Skeletal muscle tissue (tissue), 4 donors: Measurements from ENCODE around the gene PRSS22. TPM values are rescaled to one million over a fixed set of nuclear protein-coding genes. Genes with fewer than 3 reads are reported as not detected.

Experiments used
- H3K27ac ChIP-seq: one replicate; pipeline ENCODE4 v1.7.0; 2013; ENCODE audit warnings: mild to moderate bottlenecking, low read depth, low read length, inconsistent platforms
- H3K27me3 ChIP-seq, 3 donors: one replicate each; pipeline ENCODE4 v1.7.0; 2013; ENCODE audit warnings: low read length in 3 of 3; ENCODE audit not compliant: control insufficient read depth in 3 of 3, insufficient read depth in 3 of 3
- H3K36me3 ChIP-seq, 3 donors: one replicate each; pipeline ENCODE4 v1.7.0; 2013; ENCODE audit warnings: low read length in 3 of 3; ENCODE audit not compliant: control insufficient read depth in 3 of 3, insufficient read depth in 3 of 3
- H3K4me1 ChIP-seq, 3 donors: one replicate each; pipeline ENCODE4 v1.7.0; 2013; ENCODE audit warnings: low read length in 3 of 3, mild to moderate bottlenecking in 3 of 3; ENCODE audit not compliant: control insufficient read depth in 3 of 3, insufficient read depth in 3 of 3
- H3K4me3 ChIP-seq, 3 donors: one replicate each; pipeline ENCODE4 v1.7.0; 2013; ENCODE audit warnings: low read length in 3 of 3
- H3K9ac ChIP-seq, 3 donors: one replicate each; pipeline ENCODE4 v1.7.0; 2013; ENCODE audit warnings: low read length in 3 of 3, mild to moderate bottlenecking in 3 of 3, moderate library complexity in 2 of 3, low read depth in 1 of 3
- H3K9me3 ChIP-seq, 3 donors: one replicate each; pipeline ENCODE4 v1.7.0; 2013; ENCODE audit warnings: low read length in 3 of 3; ENCODE audit not compliant: control insufficient read depth in 3 of 3
- total RNA-seq: library from RNA; depleted of rRNA; stranded (reverse); fragments of >200 nt; gene quantifications from one replicate; pipeline ENCODE4 v1.2.3, GENCODE V29; 2014
- donor health status: Osteomylitis.

The PRSS22 gene
- total RNA-seq, 1 donor from 2014 or later = not detected

DNA sequence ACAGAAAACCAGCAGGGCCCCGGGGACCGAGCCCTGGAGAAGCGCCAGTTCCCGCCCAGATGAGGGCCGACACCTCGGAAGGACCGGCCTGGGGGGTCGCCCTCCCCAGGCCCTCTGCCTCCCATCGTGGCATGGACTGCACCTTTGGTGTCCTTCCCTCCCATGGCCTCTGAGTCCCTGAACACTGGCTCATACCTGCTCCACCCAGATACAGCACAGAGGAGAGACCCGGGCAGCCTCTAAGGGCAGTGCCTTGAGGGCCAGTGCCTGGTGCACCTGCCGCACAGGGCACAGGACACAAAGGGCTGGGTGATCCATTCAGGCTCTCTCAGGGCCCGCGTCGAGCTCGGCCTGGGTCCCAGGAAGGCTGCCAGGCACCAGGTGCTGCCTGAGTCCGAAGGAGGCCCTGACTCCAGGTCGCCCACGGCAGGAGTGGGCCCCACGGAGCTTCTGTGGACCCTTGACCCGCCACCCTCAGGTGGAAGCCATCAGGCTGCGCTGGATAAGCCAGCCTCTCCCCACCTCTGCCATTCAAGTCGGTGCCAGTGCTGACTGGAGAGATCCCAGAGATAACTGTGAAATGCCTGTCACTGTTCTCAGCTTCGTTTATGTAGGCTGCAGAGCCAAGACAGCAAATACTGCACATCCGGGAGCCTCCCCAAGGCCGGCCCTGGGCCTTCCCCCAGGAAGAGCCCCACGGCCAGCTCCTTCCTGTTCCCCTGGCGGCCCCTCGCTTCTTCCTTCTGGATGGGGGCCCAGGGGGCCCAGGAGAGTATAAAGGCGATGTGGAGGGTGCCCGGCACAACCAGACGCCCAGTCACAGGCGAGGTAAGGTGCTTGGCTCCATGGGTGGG lies 28.2 kb downstream of the PRSS22 start, which contains the start of gene ZG16B:
Gene ZG16B, plus strand, starts transcription at position 803 of the 854 bp plus-strand sequence. CDS start 139 bp downstream, outside the sequence.
- Histone ChIP-seq H3K9me3 (no peaks in the 10 kb centered on the region), H3K9ac (no peak within 1 kb of the TSS), H3K4me3 (no peak within 1 kb of the TSS), H3K36me3 (no peaks in the 10 kb centered on the region), H3K27ac (no peak within 1 kb of the TSS), H3K4me1 (no peaks in the 10 kb centered on the region), H3K27me3 (peaks cover 26 to 58% (median 44%) of the 10 kb centered on the region in 3 donors)

DNA sequence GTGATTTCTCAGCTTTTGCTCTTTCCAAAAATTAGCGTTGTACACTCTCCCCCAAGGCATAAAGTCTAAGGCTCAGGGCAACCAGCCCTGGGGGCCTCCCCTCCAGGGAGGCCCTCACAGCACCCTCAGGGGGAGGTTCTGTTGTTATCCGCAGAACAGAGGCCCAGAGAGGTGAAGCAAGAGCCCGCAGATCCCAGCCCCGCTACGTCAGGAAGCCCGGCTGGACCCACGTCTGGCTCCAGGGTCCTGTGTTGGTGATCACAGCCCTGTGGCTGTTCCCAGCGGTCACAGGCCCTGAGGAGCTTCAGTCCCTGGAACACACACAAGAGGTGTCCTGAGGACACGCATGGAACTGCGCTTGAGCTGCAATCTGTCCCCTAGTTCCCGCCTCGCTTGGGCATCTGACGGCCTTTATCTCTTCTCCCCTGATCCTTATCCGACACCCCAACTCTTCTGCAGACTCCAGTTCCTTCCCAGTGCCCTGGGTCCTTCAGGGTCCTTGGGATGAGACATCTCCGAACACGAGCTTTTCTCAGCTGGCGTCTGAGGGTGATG lies 29.0 kb downstream of the PRSS22 start:
- Histone ChIP-seq H3K4me3 (no peak overlapping the region), H3K9ac (no peak overlapping the region), H3K4me1 (no peaks in the 10 kb centered on the region), H3K9me3 (no peaks in the 10 kb centered on the region), H3K36me3 (no peaks in the 10 kb centered on the region), H3K27me3 (peaks cover 26 to 62% (median 44%) of the 10 kb centered on the region in 3 donors), H3K27ac (no peak overlapping the region)

DNA sequence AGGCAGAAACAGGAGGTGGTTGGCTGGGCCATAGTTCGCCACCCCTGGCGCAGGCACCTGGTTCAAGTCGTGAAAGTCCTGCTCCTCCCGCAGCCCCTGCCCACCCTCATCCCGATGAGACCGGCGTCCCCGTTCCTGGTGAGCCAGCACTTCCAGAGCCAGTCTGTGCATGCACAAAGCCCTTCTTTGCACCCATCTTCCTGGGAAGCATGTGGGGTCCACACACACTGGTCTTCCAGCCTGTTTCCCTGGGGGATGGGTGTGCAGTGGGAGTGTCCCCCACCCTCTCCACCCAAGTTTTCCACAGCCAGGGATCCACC lies 29.5 kb downstream of the PRSS22 start:
- Histone ChIP-seq H3K4me3 (no peak overlapping the region), H3K9me3 (no peaks in the 10 kb centered on the region), H3K4me1 (no peaks in the 10 kb centered on the region), H3K36me3 (no peaks in the 10 kb centered on the region), H3K27ac (no peak overlapping the region), H3K9ac (no peak overlapping the region), H3K27me3 (peaks cover 26 to 59% (median 44%) of the 10 kb centered on the region in 3 donors)

DNA sequence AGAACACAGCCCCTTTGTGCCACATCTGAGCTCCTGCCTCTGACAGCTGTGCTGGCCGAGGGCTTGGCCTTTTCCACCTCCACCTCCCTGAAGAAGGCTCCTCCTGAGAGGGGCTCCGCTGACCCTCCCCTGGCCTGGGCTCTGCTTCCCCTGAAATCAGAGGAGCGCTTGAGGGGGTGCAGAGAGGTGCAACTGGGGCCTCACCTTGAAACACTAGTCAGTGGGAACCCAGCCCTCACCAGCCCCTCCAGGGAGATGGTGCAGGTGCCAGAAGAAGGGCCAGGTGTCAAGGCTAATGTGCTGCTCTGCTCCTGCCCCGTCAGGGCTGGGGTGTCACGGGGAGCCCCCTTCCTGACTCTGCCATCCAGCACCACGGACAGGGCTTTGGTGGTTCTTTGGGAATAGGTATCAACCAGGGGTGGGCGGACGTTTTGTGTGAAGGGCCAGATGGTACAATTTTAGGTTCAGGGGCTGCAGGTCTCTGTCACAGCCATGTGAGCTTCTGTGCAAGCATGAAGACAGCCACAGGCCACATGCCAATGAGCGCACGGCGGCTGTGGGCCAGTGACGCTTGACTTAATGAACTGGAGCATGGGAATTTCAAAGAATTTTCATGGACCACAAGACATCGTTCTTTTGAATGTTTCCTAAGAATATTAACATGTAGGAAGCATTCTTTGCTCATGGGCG lies 30.0 kb downstream of the PRSS22 start:
- no peaks in the 10 kb centered on the region for H3K4me1 ChIP-seq
- H3K36me3 ChIP-seq = no peaks in the 10 kb centered on the region
- no peak overlapping the region for H3K4me3 ChIP-seq
- H3K9me3 ChIP-seq = no peaks in the 10 kb centered on the region
- H3K9ac ChIP-seq = no peak overlapping the region
- no peak overlapping the region for H3K27ac ChIP-seq
- H3K27me3 ChIP-seq = peaks cover 25 to 58% (median 43%) of the 10 kb centered on the region in 3 donors

DNA sequence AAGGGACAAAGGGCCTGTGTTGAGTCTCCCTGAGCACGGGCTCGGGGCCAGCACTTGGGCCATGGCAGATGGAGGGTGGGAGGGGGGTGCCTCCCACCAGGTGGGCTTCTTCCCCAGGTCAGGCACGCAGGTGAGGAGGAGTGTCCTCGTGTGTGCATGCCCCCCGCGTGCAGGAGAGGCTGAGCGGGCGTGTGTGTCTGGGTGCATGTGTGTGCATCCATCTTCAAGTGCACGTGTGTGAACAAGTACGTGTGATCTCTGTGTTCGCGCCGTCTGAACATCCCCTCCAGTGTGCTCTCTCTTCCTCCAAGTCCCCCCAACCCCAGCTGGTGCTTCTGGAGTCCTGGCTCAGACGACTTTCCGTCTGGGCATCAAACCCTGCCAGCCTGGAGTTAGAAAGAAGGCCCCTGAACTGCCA lies 30.6 kb downstream of the PRSS22 start:
- H3K4me3 ChIP-seq = no peak overlapping the region
- H3K27ac ChIP-seq = no peak overlapping the region
- no peaks in the 10 kb centered on the region for H3K36me3 ChIP-seq
- H3K4me1 ChIP-seq = no peaks in the 10 kb centered on the region
- H3K9me3 ChIP-seq = no peaks in the 10 kb centered on the region
- peaks cover 19 to 52% (median 38%) of the 10 kb centered on the region in 3 donors for H3K27me3 ChIP-seq
- no peak overlapping the region for H3K9ac ChIP-seq

DNA sequence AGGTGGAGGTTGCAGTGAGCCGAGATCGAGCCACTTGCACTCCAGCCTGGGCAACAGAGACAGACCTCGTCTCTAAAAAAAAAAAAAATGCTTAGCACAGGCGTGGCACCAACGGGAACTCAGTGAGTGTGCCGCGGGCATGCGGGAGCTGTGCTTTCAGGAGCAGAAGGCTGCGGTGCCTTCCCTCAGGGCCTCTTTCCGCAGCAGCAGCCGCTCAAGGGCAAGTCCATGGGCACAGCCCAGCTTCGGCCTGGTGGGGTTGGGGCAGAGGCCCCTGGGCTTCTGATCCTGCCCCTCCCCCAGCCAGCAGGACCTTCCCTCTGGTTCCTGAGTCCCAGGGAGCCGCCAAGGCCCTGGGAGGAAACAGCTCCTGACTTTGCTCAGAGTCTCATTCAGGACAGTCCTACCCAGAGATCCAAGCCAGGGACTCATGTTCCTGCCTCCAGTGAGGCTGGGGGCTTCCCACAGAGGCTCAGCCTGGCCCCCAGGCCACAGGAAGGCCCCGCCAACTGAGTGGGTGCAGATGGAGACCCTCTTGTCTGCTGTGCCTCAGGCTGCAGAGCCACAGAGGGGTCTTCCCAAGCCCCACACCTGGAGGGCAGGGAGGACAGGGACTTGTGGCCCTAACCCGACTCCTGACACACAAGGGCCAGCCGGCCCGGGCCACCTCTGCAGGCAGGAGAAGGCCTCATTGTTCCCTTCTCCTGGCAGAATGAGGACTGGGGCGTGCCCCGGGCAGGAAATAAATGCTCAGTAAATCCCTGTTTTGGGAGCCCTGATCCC lies 31.2 kb downstream of the PRSS22 start:
- no peaks in the 10 kb centered on the region for H3K36me3 ChIP-seq
- no peak overlapping the region for H3K4me3 ChIP-seq
- no peaks in the 10 kb centered on the region for H3K9me3 ChIP-seq
- H3K27ac ChIP-seq = no peak overlapping the region
- peaks cover 14 to 47% (median 37%) of the 10 kb centered on the region in 3 donors for H3K27me3 ChIP-seq
- no peaks in the 10 kb centered on the region for H3K4me1 ChIP-seq
- no peak overlapping the region for H3K9ac ChIP-seq

DNA sequence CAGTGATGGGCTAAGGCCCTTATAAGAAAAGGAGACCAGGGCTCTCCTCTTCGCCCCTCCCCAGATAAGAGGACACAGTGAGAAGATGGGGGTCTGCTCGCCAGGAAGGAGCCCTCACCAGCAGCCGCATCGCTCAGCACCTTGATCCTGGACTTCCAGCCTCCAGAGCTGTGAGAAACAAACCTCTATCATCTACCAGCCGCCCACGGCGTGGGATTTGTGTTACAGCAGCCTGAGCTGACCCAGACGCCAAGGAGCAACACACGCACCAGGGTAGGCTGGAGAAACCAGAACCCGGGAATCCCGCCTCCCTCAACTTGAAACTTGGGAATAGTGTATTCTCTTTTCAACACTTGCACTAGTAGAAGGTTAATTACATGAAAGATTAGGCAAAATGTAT lies 32.1 kb downstream of the PRSS22 start:
- H3K4me1 ChIP-seq = no peaks in the 10 kb centered on the region
- no peak overlapping the region for H3K9ac ChIP-seq
- no peak overlapping the region for H3K4me3 ChIP-seq
- no peak overlapping the region for H3K27ac ChIP-seq
- H3K27me3 ChIP-seq = peaks cover 7 to 43% (median 32%) of the 10 kb centered on the region in 3 donors
- H3K36me3 ChIP-seq = no peaks in the 10 kb centered on the region
- H3K9me3 ChIP-seq = no peaks in the 10 kb centered on the region

DNA sequence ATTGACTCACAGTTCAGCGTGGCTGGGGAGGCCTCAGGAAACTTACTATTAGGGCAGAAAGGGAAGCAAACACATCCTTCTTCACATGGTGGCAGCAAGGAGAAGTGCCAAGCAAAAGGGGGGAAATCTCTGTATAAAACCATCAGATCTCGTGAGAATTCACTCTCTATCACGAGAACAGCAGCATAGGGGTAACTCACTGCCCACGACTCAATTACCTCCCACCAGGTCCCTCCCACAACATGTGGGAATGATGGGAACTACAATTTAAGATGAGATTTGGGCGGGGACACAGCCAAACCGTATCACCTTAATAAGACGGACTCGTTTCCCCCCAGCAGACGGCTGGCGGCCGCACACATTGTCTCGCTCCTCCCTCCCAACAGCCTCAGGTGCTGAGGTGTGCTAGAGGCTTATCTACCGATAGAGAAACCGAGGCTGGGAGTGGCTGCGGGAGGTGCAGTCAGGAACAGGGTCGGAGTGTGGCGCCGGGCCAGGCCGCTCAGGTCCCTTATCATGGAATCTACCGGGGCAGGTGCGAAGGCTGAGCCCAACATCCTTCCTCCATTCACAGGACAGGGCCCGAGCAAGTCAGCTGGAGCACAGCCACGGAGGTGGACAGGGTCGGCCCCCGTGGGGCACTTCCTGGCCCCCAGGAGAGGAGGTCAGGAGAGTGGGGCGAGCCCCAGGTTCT lies 32.8 kb downstream of the PRSS22 start:
- Histone ChIP-seq H3K36me3 (no peaks in the 10 kb centered on the region), H3K27ac (no peak overlapping the region), H3K4me3 (no peak overlapping the region), H3K9me3 (no peaks in the 10 kb centered on the region), H3K9ac (no peak overlapping the region), H3K4me1 (no peaks in the 10 kb centered on the region), H3K27me3 (peaks cover under 1 to 37% (median 34%) of the 10 kb centered on the region in 3 donors)

DNA sequence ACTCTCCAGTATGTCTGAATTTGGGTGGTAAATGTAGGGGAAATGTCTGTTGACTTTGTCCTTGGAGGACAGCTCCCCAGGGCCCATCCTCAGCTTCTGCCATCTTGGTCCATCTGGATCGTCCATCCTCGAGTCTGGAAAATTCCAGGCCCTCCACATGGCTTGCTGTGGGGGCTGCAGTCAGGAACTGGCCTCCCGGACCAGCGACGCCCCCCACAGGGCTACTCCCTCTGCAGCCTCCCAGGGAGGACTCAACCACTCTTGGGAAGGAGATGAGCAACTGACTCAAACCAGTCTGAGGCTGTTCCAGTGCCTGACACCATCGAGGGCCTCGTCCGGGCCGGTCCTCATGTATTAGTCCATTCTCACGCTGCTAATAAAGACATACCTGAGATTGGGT lies 33.3 kb downstream of the PRSS22 start:
- no peaks in the 10 kb centered on the region for H3K36me3 ChIP-seq
- H3K4me1 ChIP-seq = no peaks in the 10 kb centered on the region
- peaks cover 6 to 37% (median 33%) of the 10 kb centered on the region in 3 donors for H3K27me3 ChIP-seq
- no peaks in the 10 kb centered on the region for H3K9me3 ChIP-seq
- H3K27ac ChIP-seq = no peak overlapping the region
- no peak overlapping the region for H3K9ac ChIP-seq
- no peak overlapping the region for H3K4me3 ChIP-seq
